ENCODE results near the gene NCAM1.

DNA sequence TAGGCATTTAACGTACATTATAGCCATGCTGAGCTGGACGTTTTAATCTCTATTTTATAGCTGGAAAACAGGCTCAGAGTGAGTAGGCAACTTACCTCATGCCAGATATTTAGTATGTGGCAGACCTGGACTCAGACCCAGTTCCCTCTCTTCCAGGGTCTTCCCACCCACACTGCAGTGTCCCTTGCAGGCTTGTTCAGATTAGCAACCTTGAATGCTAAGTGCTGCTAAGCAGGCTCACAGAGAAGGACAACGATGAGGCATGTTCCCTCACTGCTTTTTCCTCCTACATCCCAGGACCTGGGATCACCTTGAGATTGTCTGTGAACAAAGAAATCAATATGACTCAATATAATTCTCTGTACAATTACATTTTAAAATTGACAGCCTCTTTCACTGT is 65.6 kb downstream of the NCAM1 start:
- TF ChIP-seq, protein P1, sequence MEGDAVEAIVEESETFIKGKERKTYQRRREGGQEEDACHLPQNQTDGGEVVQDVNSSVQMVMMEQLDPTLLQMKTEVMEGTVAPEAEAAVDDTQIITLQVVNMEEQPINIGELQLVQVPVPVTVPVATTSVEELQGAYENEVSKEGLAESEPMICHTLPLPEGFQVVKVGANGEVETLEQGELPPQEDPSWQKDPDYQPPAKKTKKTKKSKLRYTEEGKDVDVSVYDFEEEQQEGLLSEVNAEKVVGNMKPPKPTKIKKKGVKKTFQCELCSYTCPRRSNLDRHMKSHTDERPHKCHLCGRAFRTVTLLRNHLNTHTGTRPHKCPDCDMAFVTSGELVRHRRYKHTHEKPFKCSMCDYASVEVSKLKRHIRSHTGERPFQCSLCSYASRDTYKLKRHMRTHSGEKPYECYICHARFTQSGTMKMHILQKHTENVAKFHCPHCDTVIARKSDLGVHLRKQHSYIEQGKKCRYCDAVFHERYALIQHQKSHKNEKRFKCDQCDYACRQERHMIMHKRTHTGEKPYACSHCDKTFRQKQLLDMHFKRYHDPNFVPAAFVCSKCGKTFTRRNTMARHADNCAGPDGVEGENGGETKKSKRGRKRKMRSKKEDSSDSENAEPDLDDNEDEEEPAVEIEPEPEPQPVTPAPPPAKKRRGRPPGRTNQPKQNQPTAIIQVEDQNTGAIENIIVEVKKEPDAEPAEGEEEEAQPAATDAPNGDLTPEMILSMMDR (IDR thresholded peaks at IDR 0.05), result no peak
- no peak for TF ChIP-seq POLR2AphosphoS5 (IDR thresholded peaks at IDR 0.05)
- no peak for TF ChIP-seq EP300 (IDR thresholded peaks at IDR 0.05)

Measured in upper lobe of left lung (tissue), 4 donors.